HEK293 (cell line): ENCODE results near the gene IRX3.

Source experiments
- CTCF ChIA-PET: fragments of 350-600 bp; formaldehyde crosslinking; extraction: SDS; loops from one replicate; lab custom pipeline; 2021; ENCODE audit warnings: antibody characterized with exemption; lab: Yijun Ruan, JAX
- POLR2A ChIA-PET: fragments of 300-600 bp; formaldehyde crosslinking; extraction: SDS; loops from one replicate; lab custom pipeline; 2020; ENCODE audit warnings: antibody characterized with exemption, inconsistent platforms; lab: Yijun Ruan, JAX
- H3K27ac ChIP-seq: fragments of 200-500 bp; sonication (Bioruptor generic); 2 replicates; pipeline ENCODE4 v1.5.1; 2014; ENCODE audit warnings: low read depth, low read length, control low read depth, inconsistent platforms; ENCODE audit errors: extremely low read depth
- H3K36me3 ChIP-seq, 2 experiments: fragments of 200-500 bp in 1 of 2; sonication (Bioruptor generic) in 1 of 2; 1 replicate in 1 of 2; 2 replicates in 1 of 2; pipeline ENCODE4 v1.5.1; 2014 to 2017; ENCODE audit warnings: inconsistent platforms in 2 of 2, low read length in 2 of 2; ENCODE audit not compliant: control insufficient read depth in 2 of 2, insufficient read depth in 1 of 2
- H3K4me1 ChIP-seq: fragments of 200-500 bp; sonication (Bioruptor generic); 2 replicates; pipeline ENCODE4 v1.5.1; 2014; ENCODE audit warnings: mild to moderate bottlenecking, low read length, inconsistent platforms; ENCODE audit not compliant: control insufficient read depth, insufficient read depth
- H3K4me3 ChIP-seq: 2 replicates; pipeline ENCODE4 v1.5.1; 2011; ENCODE audit warnings: low read depth, mild to moderate bottlenecking, control low read depth, low read length, moderate library complexity
- H3K9me3 ChIP-seq: fragments of 200-500 bp; sonication (Bioruptor generic); 2 replicates; pipeline ENCODE4 v1.5.1; 2014; ENCODE audit warnings: low read depth, low read length, inconsistent platforms; ENCODE audit not compliant: control insufficient read depth, insufficient read depth
- HOXC10 ChIP-seq: sonication (generic); formaldehyde crosslinking; IDR thresholded peaks from 2 replicates; pipeline ENCODE4 v1.8.1; 2023; ENCODE audit warnings: mild to moderate bottlenecking, missing genetic modification reagents
- SP7 ChIP-seq: fragments of 450-650 bp; formaldehyde crosslinking; IDR thresholded peaks from 2 replicates; pipeline ENCODE4 v1.5.1; 2016; ENCODE audit warnings: missing biosample characterization, missing genetic modification characterization
- ZBTB1 ChIP-seq: fragments of 450-650 bp; formaldehyde crosslinking; IDR thresholded peaks from 2 replicates; pipeline ENCODE4 v1.5.1; 2016; ENCODE audit warnings: missing biosample characterization, missing genetic modification characterization
- ZBTB10 ChIP-seq: fragments of 450-650 bp; formaldehyde crosslinking; IDR thresholded peaks from 2 replicates; pipeline ENCODE4 v1.5.1; 2016; ENCODE audit warnings: missing biosample characterization, missing genetic modification characterization
- ZBTB17 ChIP-seq: fragments of 450-650 bp; formaldehyde crosslinking; IDR thresholded peaks from 2 replicates; pipeline ENCODE4 v1.5.1; 2016; ENCODE audit warnings: missing biosample characterization, missing genetic modification characterization
- ZBTB48 ChIP-seq: fragments of 450-650 bp; formaldehyde crosslinking; IDR thresholded peaks from 2 replicates; pipeline ENCODE4 v1.5.1; 2016; ENCODE audit warnings: missing biosample characterization, missing genetic modification characterization
- ZFHX2 ChIP-seq: fragments of 450-650 bp; formaldehyde crosslinking; conservative IDR thresholded peaks from 2 replicates; pipeline ENCODE4 v1.5.1; 2016; ENCODE audit warnings: missing biosample characterization, missing genetic modification characterization
- ZIC2 ChIP-seq: fragments of 450-650 bp; formaldehyde crosslinking; IDR thresholded peaks from 2 replicates; pipeline ENCODE4 v1.5.1; 2016; ENCODE audit warnings: missing biosample characterization, missing genetic modification characterization
- ZNF184 ChIP-seq: fragments of 450-650 bp; IDR thresholded peaks from 2 replicates; pipeline ENCODE4 v1.5.1; 2018; ENCODE audit warnings: missing biosample characterization, mild to moderate bottlenecking, missing genetic modification characterization
- ZNF221 ChIP-seq: fragments of 450-650 bp; formaldehyde crosslinking; IDR thresholded peaks from 2 replicates; pipeline ENCODE4 v1.5.1; 2017; ENCODE audit warnings: missing biosample characterization, missing genetic modification characterization, borderline replicate concordance
- ZNF266 ChIP-seq: fragments of 450-650 bp; formaldehyde crosslinking; IDR thresholded peaks from 2 replicates; pipeline ENCODE4 v1.5.1; 2016; ENCODE audit warnings: missing biosample characterization, missing genetic modification characterization, low read depth
- ZNF280C ChIP-seq: fragments of 450-650 bp; formaldehyde crosslinking; IDR thresholded peaks from 2 replicates; pipeline ENCODE4 v1.5.1; 2016; ENCODE audit warnings: missing biosample characterization, missing genetic modification characterization
- ZNF350 ChIP-seq: fragments of 450-650 bp; formaldehyde crosslinking; IDR thresholded peaks from 2 replicates; pipeline ENCODE4 v1.5.0; 2017; ENCODE audit warnings: missing biosample characterization, mild to moderate bottlenecking, missing genetic modification characterization
- ZNF404 ChIP-seq: fragments of 450-650 bp; formaldehyde crosslinking; IDR thresholded peaks from 2 replicates; pipeline ENCODE4 v1.5.1; 2017; ENCODE audit warnings: missing biosample characterization, missing genetic modification characterization
- ZNF501 ChIP-seq: fragments of 450-650 bp; formaldehyde crosslinking; IDR thresholded peaks from 2 replicates; pipeline ENCODE4 v1.5.1; 2016; ENCODE audit warnings: missing biosample characterization, missing genetic modification characterization
- ZNF530 ChIP-seq: fragments of 450-650 bp; formaldehyde crosslinking; IDR thresholded peaks from 2 replicates; pipeline ENCODE4 v1.5.1; 2016; ENCODE audit warnings: low read depth, missing biosample characterization, missing genetic modification characterization
- ZNF560 ChIP-seq: fragments of 450-650 bp; formaldehyde crosslinking; IDR thresholded peaks from 2 replicates; pipeline ENCODE4 v1.5.1; 2017; ENCODE audit warnings: missing biosample characterization, missing genetic modification characterization, borderline replicate concordance
- ZNF639 ChIP-seq: fragments of 450-650 bp; formaldehyde crosslinking; IDR thresholded peaks from 2 replicates; pipeline ENCODE4 v1.5.1; 2016; ENCODE audit warnings: missing biosample characterization, missing genetic modification characterization
- ZNF654 ChIP-seq: fragments of 450-650 bp; formaldehyde crosslinking; IDR thresholded peaks from 2 replicates; pipeline ENCODE4 v1.5.1; 2016; ENCODE audit warnings: low read depth, missing biosample characterization, missing genetic modification characterization
- ZNF660 ChIP-seq: fragments of 450-650 bp; IDR thresholded peaks from 2 replicates; pipeline ENCODE4 v1.5.1; 2018; ENCODE audit warnings: missing biosample characterization, mild to moderate bottlenecking, missing genetic modification characterization
- ZNF670 ChIP-seq: fragments of 450-650 bp; formaldehyde crosslinking; IDR thresholded peaks from 2 replicates; pipeline ENCODE4 v1.5.1; 2016; ENCODE audit warnings: missing biosample characterization, missing genetic modification characterization, low read depth
- ZNF707 ChIP-seq: fragments of 450-650 bp; formaldehyde crosslinking; IDR thresholded peaks from 2 replicates; pipeline ENCODE4 v1.5.1; 2016; ENCODE audit warnings: missing biosample characterization, missing genetic modification characterization
- ZNF76 ChIP-seq: fragments of 450-650 bp; formaldehyde crosslinking; IDR thresholded peaks from 2 replicates; pipeline ENCODE4; 2016; ENCODE audit warnings: low read depth, missing biosample characterization, missing genetic modification characterization, borderline replicate concordance
- ZNF837 ChIP-seq: fragments of 450-650 bp; formaldehyde crosslinking; IDR thresholded peaks from 2 replicates; pipeline ENCODE4 v1.5.1; 2016; ENCODE audit warnings: missing biosample characterization, missing genetic modification characterization
- ZSCAN18 ChIP-seq: fragments of 450-650 bp; formaldehyde crosslinking; IDR thresholded peaks from 2 replicates; pipeline ENCODE4 v1.5.1; 2016; ENCODE audit warnings: missing biosample characterization, missing genetic modification characterization

IRX3 gene

GRCh38 chr16:54331241-54332002, 44.8 kb upstream of the IRX3 start:
- H3K9me3 ChIP-seq, result no peaks in the 10 kb centered on the region
- TF ChIP-seq ZNF837 (tag by site-specific recombination), result no peak
- no peak for TF ChIP-seq ZNF560 (tag by site-specific recombination)
- TF ChIP-seq ZIC2 (tag by site-specific recombination), result peak; percentile 39; the same call in 1 of the 2 replicates
- no peak for TF ChIP-seq ZBTB17
- TF ChIP-seq, all 188 proteins: peak for 1
- 0 out of 2 replicates have a peak, but pooled peaks cover 2% of the 10 kb centered on the region for H3K4me1 ChIP-seq
- ChIA-PET CTCF (interaction anchor here (0.6 to 1.0 kb wide), 2 partner anchors 172 to 720 kb away, joined by 3 to 4 read pairs; no protein-coding TSS in a partner anchor), POLR2A (no interaction called here)
- no peaks in the 10 kb centered on the region for H3K36me3 ChIP-seq
- H3K27ac ChIP-seq, result no peak overlapping the region
- H3K4me3 ChIP-seq, result no peak overlapping the region

GRCh38 chr16:54327609-54328008, 41.0 kb upstream of the IRX3 start:
- no peaks in the 10 kb centered on the region for H3K9me3 ChIP-seq
- H3K36me3 ChIP-seq, result no peaks in the 10 kb centered on the region
- no peak overlapping the region for H3K4me3 ChIP-seq
- no peaks in the 10 kb centered on the region for H3K4me1 ChIP-seq
- ChIA-PET CTCF (no interaction called here), POLR2A (no interaction called here)
- TF ChIP-seq ZNF707 (tag by site-specific recombination) (no peak), ZBTB1 (tag by site-specific recombination) (no peak), ZNF530 (tag by site-specific recombination) (no peak), ZNF221 (tag by site-specific recombination) (no peak), ZBTB48 (tag by site-specific recombination) (no peak), ZNF76 (no peak), ZNF350 (tag by site-specific recombination) (no peak), HOXC10 (CRISPR knock-in tag) (no peak), ZNF670 (no peak), ZNF404 (no peak), ZSCAN18 (tag by site-specific recombination) (no peak), ZNF660 (tag by site-specific recombination) (no peak), ZNF501 (tag by site-specific recombination) (no peak)
- H3K27ac ChIP-seq, result no peak overlapping the region

GRCh38 chr16:54326266-54326662, 39.7 kb upstream of the IRX3 start:
- no peak for TF ChIP-seq ZNF654 (tag by site-specific recombination)
- TF ChIP-seq ZNF670, result no peak
- TF ChIP-seq ZNF184 (tag by site-specific recombination), result no peak
- TF ChIP-seq ZNF639 (tag by site-specific recombination), result no peak
- TF ChIP-seq SP7 (tag by site-specific recombination), result no peak
- 0 out of 2 replicates have a peak, but pooled peaks have one; percentile 9 for TF ChIP-seq ZFHX2 (tag by site-specific recombination)
- TF ChIP-seq ZNF266 (tag by site-specific recombination), result 0 out of 2 replicates have a peak, but pooled peaks have one; percentile 26
- TF ChIP-seq ZNF76, result no peak
- no peak for TF ChIP-seq ZBTB10 (tag by site-specific recombination)
- no peak for TF ChIP-seq ZNF280C (tag by site-specific recombination)
- Histone ChIP-seq H3K36me3 (no peaks in the 10 kb centered on the region), H3K27ac (no peak overlapping the region), H3K9me3 (no peaks in the 10 kb centered on the region), H3K4me1 (no peaks in the 10 kb centered on the region), H3K4me3 (no peak overlapping the region)
- POLR2A ChIA-PET, result no interaction called here
- CTCF ChIA-PET, result no interaction called here
